Measurements from ENCODE around the gene MED7. TPM values are rescaled to one million over a fixed set of nuclear protein-coding genes. Genes with fewer than 3 reads are reported as not detected.
A peak's percentile ranks its signal among the peaks of the same experiment; 100 is the strongest.
"Not testable (repeated sequence)": the region's sequence is repeated elsewhere in the genome, so short reads cannot be mapped to it uniquely, and the experiment has no call there.

MED7 gene
- total and polyA plus RNA-seq, 8 donors = 4.5 to 20.7 (median 10.3) TPM; not detected in 1

- Histone ChIP-seq H3K9me3 (peaks cover 0 to 10% (median 4%) of the 10 kb centered on the region in 4 donors), H3K4me1 (no peaks in the 10 kb centered on the region), H3K4me3 (no peak overlapping the region), H3K36me3 (no peaks in the 10 kb centered on the region), H3K27me3 (peaks cover 0 to 6% (median 0%) of the 10 kb centered on the region in 3 donors), H3K27ac (no peak overlapping the region)
- no peak for DNase-seq
- TF ChIP-seq CTCF (IDR thresholded peaks at IDR 0.05) = no peak
- no peak for TF ChIP-seq POLR2A (IDR thresholded peaks at IDR 0.05)
- no peak for TF ChIP-seq POLR2AphosphoS5 (IDR thresholded peaks at IDR 0.05)
- TF ChIP-seq EP300 (IDR thresholded peaks at IDR 0.05) = no peak
- WGBS, 5 donors = 53 to 59% (median 56%) methylated on average over 5 of the region's 5 CpGs
- intact Hi-C loops (cut with DNase I; ENCODE audit: low total_unique reads) = no loop called here
These were observed 44.5 kb upstream of the MED7 start for GRCh38 chr5:157187046-157187754.

GRCh38 chr5:157186309-157187045 lies 43.8 kb upstream of the MED7 start:
- 65 to 81% (median 75%) methylated on average over 12 of the region's 12 CpGs for WGBS, 5 donors
- H3K27ac ChIP-seq = no peak overlapping the region
- H3K4me3 ChIP-seq = no peak overlapping the region
- no peaks in the 10 kb centered on the region for H3K4me1 ChIP-seq
- H3K36me3 ChIP-seq = no peaks in the 10 kb centered on the region
- H3K27me3 ChIP-seq = peaks cover 0 to 6% (median 0%) of the 10 kb centered on the region in 3 donors
- intact Hi-C loops (cut with DNase I; ENCODE audit: low total_unique reads) = no loop called here
- H3K9me3 ChIP-seq = peaks cover 0 to 10% (median 4%) of the 10 kb centered on the region in 4 donors
- DNase-seq = no peak
- TF ChIP-seq EP300 (IDR thresholded peaks at IDR 0.05) (no peak), POLR2AphosphoS5 (IDR thresholded peaks at IDR 0.05) (no peak)

- H3K36me3 ChIP-seq; H3K27ac ChIP-seq; intact Hi-C loops (cut with DNase I; ENCODE audit: low total_unique reads); DNase-seq; H3K9me3 ChIP-seq; H3K4me1 ChIP-seq; H3K27me3 ChIP-seq; H3K4me3 ChIP-seq: not testable (repeated sequence)
- WGBS, 5 donors = 81 to 92% (median 88%) methylated on average over 6 of the region's 6 CpGs
These were observed 42.5 kb upstream of the MED7 start for GRCh38 chr5:157185122-157185521.

- Histone ChIP-seq H3K27ac (no peak overlapping the region), H3K9me3 (peaks cover 0 to 10% (median 4%) of the 10 kb centered on the region in 4 donors), H3K36me3 (no peaks in the 10 kb centered on the region), H3K4me3 (peak overlapping the region in 3 of 4 donors; percentile 5 to 28 (median 13)), H3K27me3 (peaks cover 0 to 9% (median 0%) of the 10 kb centered on the region in 3 donors), H3K4me1 (no peaks in the 10 kb centered on the region)
- no peak for TF ChIP-seq POLR2A (IDR thresholded peaks at IDR 0.05)
- TF ChIP-seq CTCF (IDR thresholded peaks at IDR 0.05) = no peak
- TF ChIP-seq POLR2AphosphoS5 (IDR thresholded peaks at IDR 0.05) = no peak
- no peak for TF ChIP-seq EP300 (IDR thresholded peaks at IDR 0.05)
- intact Hi-C loops (cut with DNase I; ENCODE audit: low total_unique reads) = no loop called here
- 65 to 81% (median 68%) methylated on average over 4 to 8 of the region's 8 CpGs for WGBS, 5 donors
- no peak for DNase-seq
These were observed 41.5 kb upstream of the MED7 start for GRCh38 chr5:157184117-157184670.

- intact Hi-C loops (cut with DNase I; ENCODE audit: low total_unique reads) = no loop called here
- H3K27me3 ChIP-seq = peaks cover 0 to 9% (median 0%) of the 10 kb centered on the region in 3 donors
- peak overlapping the region in 2 of 5 donors; percentile 9 to 42 for H3K27ac ChIP-seq
- TF ChIP-seq POLR2AphosphoS5 (IDR thresholded peaks at IDR 0.05) (no peak), CTCF (IDR thresholded peaks at IDR 0.05) (no peak), POLR2A (IDR thresholded peaks at IDR 0.05) (no peak), EP300 (IDR thresholded peaks at IDR 0.05) (no peak)
- 36 to 57% (median 50%) methylated on average over 3 of the region's 3 CpGs for WGBS, 5 donors
- H3K36me3 ChIP-seq = no peaks in the 10 kb centered on the region
- H3K4me1 ChIP-seq = no peaks in the 10 kb centered on the region
- no peak for DNase-seq
- peaks cover 0 to 14% (median 4%) of the 10 kb centered on the region in 4 donors for H3K9me3 ChIP-seq
- peak overlapping the region in 3 of 4 donors; percentile 12 to 28 (median 24) for H3K4me3 ChIP-seq
These were observed 39.6 kb upstream of the MED7 start for GRCh38 chr5:157182143-157182757.

Measured in stomach (tissue), 9 donors.